CD4-positive, CD25-positive, alpha-beta regulatory T cell (primary cell): ENCODE measurements around the gene KCTD17. TPM values are rescaled to one million over a fixed set of nuclear protein-coding genes. Genes with fewer than 3 reads are reported as not detected.

ENCODE experiments used
- ATAC-seq, 2 donors: fragments of 150-1000 bp; cut with Tn5 transposase; one replicate each; pipeline ENCODE4 v1.10.0; 2021; ENCODE audit warnings: low read depth in 2 of 2, moderate number of reproducible peaks in 2 of 2, moderate library complexity in 1 of 2
- DNase-seq, 3 donors: peaks; one replicate each; pipeline versions ENCODE4 v3.0.0 to v3.0.0-alpha.2; 2012 to 2022; ENCODE audit warnings: mixed read lengths in 1 of 3
- H3K27ac ChIP-seq: one replicate; pipeline ENCODE4 v1.7.0; 2013; ENCODE audit warnings: mild to moderate bottlenecking, low read length; ENCODE audit not compliant: insufficient read depth, poor library complexity, severe bottlenecking
- H3K27me3 ChIP-seq: one replicate; pipeline ENCODE4 v1.7.0; 2013; ENCODE audit warnings: low read length; ENCODE audit not compliant: control insufficient read depth, insufficient read depth
- H3K36me3 ChIP-seq: one replicate; pipeline ENCODE4 v1.7.0; 2013; ENCODE audit warnings: mild to moderate bottlenecking, low read length, moderate library complexity; ENCODE audit not compliant: control insufficient read depth, insufficient read depth
- H3K4me1 ChIP-seq: 2 replicates; pipeline ENCODE4 v1.7.0; 2013; ENCODE audit warnings: mild to moderate bottlenecking, low read length; ENCODE audit not compliant: insufficient read depth, control insufficient read depth, poor library complexity, severe bottlenecking
- H3K4me3 ChIP-seq: one replicate; pipeline ENCODE4 v1.7.0; 2013; ENCODE audit warnings: low read depth, mild to moderate bottlenecking, low read length, moderate library complexity
- H3K9me3 ChIP-seq, 2 experiments: 1 replicate in 1 of 2; 2 replicates in 1 of 2; pipeline ENCODE4 v1.7.0; 2013; ENCODE audit warnings: low read length in 2 of 2, mild to moderate bottlenecking in 1 of 2, moderate library complexity in 1 of 2; ENCODE audit not compliant: control insufficient read depth in 2 of 2
- H3K27ac Mint-ChIP-seq, 3 donors: one replicate each; pipeline ENCODE4 v1.8.0; 2020 to 2022; ENCODE audit warnings: mild to moderate bottlenecking in 3 of 3, mixed read lengths in 3 of 3, moderate library complexity in 2 of 3
- H3K27me3 Mint-ChIP-seq: one replicate; pipeline ENCODE4 v1.8.0; 2022; ENCODE audit warnings: mild to moderate bottlenecking, mixed read lengths
- H3K36me3 Mint-ChIP-seq: one replicate; pipeline ENCODE4 v1.8.0; 2020; ENCODE audit warnings: mixed read lengths
- H3K4me1 Mint-ChIP-seq, 4 donors: one replicate each; pipeline ENCODE4 v1.8.0; 2020 to 2022; ENCODE audit warnings: mixed read lengths in 4 of 4, mild to moderate bottlenecking in 1 of 4
- H3K4me3 Mint-ChIP-seq, 4 donors: one replicate each; pipeline ENCODE4 v1.8.0; 2020 to 2022; ENCODE audit warnings: mild to moderate bottlenecking in 4 of 4, mixed read lengths in 4 of 4, moderate library complexity in 3 of 4
- H3K9me3 Mint-ChIP-seq, 7 donors: one replicate each; pipeline ENCODE4 v1.8.0; 2020 to 2022; ENCODE audit warnings: mixed read lengths in 7 of 7, mild to moderate bottlenecking in 3 of 7, moderate library complexity in 2 of 7
- polyA plus RNA-seq, 4 donors: library from polyadenylated mRNA; unstranded; fragments of 300-500 nt; fragmentation: Illumina TruSeq; gene quantifications; one replicate each; pipeline ENCODE4 v1.2.3, GENCODE V29; 2021
- total RNA-seq: library from RNA; stranded (reverse); gene quantifications from one replicate; pipeline ENCODE4 v1.2.3, GENCODE V29; 2022

KCTD17 gene
- total and polyA plus RNA-seq, 5 donors from 2014 or later = 10.9 to 33.5 (median 14.1) TPM

DNA sequence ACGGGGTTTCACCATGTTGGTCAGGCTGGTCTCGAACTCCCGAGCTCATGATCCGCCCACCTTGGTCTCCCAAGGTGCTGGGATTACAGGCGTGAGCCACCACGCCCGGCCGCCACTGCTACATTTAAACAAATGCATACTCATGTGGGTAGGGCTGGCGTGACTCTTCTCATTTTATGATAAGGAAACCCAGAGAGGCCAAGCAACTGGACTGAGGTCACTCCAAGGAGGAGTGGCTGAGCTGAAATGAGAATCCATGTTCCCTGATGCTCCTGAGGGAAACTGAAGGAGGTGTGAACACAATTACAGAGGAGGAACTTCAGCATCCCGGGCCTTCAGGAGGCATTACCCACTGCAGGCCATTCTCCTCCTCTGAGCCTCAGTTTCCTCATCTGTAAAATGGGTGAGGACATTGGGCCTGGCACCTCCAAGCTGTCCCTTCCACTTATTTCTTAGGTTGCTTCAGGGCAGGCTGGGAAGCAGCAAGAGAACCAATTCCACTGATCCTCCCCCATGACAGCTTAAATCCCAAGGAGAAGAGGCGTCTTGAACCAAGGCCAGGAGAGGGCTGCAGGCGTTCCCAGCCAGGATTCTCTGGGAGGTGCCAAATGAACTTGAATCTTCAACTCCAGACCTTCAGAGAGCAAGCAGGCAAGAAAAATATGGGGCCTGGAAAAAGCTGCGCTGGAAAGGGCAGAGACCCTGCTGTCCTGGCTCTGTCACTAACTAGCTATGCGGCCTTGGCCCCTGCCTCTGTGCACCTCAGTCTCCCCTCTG lies 35.2 kb upstream of the KCTD17 start:
- Histone ChIP-seq H3K9me3 (no peaks in the 10 kb centered on the region), H3K4me1 (peaks cover 21% of the 10 kb centered on the region), H3K36me3 (no peaks in the 10 kb centered on the region), H3K4me3 (no peak overlapping the region), H3K27me3 (no peaks in the 10 kb centered on the region), H3K27ac (no peak overlapping the region)
- Mint-ChIP-seq H3K9me3 (no peaks in the 10 kb centered on the region), H3K4me3 (peak overlapping the region; percentile 16 to 80 (median 54)), H3K27me3 (no peaks in the 10 kb centered on the region), H3K4me1 (peaks cover 0 to 15% (median 8%) of the 10 kb centered on the region in 4 donors), H3K27ac (no peak overlapping the region), H3K36me3 (no peaks in the 10 kb centered on the region)
- no peak for ATAC-seq
- no peak for DNase-seq

GRCh38 chr22:37017356-37017755 lies 34.2 kb upstream of the KCTD17 start:
- H3K27ac ChIP-seq = no peak overlapping the region
- H3K27me3 Mint-ChIP-seq = no peaks in the 10 kb centered on the region
- H3K4me1 ChIP-seq = peaks cover 21% of the 10 kb centered on the region
- no peaks in the 10 kb centered on the region for H3K36me3 ChIP-seq
- H3K27me3 ChIP-seq = no peaks in the 10 kb centered on the region
- no peaks in the 10 kb centered on the region for H3K9me3 ChIP-seq
- H3K9me3 Mint-ChIP-seq = no peaks in the 10 kb centered on the region
- H3K4me1 Mint-ChIP-seq = peaks cover 0 to 22% (median 14%) of the 10 kb centered on the region in 4 donors
- H3K4me3 Mint-ChIP-seq = peak overlapping the region; percentile 58 to 80 (median 66)
- no peak for DNase-seq
- no peak overlapping the region for H3K4me3 ChIP-seq
- no peaks in the 10 kb centered on the region for H3K36me3 Mint-ChIP-seq
- H3K27ac Mint-ChIP-seq = no peak overlapping the region
- no peak for ATAC-seq

DNA sequence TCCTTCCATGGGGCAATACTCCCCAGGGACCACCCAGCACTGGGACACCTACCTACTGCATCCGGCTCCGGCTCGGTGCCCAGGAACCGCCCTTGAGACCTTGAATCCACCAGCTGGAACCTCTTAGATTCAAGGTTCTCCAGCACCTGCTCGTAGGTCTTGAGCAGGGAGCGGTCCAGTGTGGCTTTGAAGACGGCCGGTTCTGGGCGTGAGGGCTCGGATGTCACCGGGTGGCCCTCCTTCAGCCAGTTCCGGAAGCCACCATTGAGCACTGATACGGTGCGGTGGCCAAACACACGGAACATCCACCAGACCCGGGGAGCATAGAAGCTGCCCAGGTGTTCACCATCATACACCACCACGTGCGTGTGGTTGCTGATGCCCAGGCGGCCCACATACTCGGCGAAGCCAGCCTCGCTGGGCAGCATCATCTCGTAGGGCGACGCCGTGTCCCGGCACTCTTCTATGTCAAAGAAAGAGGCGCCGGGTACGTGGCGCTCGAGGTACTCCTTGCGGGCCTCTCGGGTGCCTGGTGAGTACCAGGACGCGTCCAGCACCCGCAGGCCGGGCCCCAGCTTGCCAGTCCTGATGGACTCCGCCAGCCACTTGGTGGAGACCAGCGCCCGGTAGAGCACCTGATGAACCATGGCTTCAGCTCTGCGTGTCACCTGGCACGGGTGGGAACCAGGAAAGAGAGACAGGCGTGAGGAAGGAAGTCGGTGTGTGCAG lies 33.3 kb upstream of the KCTD17 start:
- Histone ChIP-seq H3K4me1 (peaks cover 21% of the 10 kb centered on the region), H3K9me3 (no peaks in the 10 kb centered on the region), H3K27ac (no peak overlapping the region), H3K36me3 (no peaks in the 10 kb centered on the region), H3K27me3 (no peaks in the 10 kb centered on the region), H3K4me3 (no peak overlapping the region)
- DNase-seq (no peak), ATAC-seq (no peak)
- Mint-ChIP-seq H3K4me3 (peak overlapping the region; percentile 66 to 94 (median 75)), H3K4me1 (peaks cover 0 to 22% (median 14%) of the 10 kb centered on the region in 4 donors), H3K36me3 (no peaks in the 10 kb centered on the region), H3K27me3 (no peaks in the 10 kb centered on the region), H3K9me3 (no peaks in the 10 kb centered on the region), H3K27ac (peak overlapping the region in 1 of 3 donors; percentile 42)

DNA sequence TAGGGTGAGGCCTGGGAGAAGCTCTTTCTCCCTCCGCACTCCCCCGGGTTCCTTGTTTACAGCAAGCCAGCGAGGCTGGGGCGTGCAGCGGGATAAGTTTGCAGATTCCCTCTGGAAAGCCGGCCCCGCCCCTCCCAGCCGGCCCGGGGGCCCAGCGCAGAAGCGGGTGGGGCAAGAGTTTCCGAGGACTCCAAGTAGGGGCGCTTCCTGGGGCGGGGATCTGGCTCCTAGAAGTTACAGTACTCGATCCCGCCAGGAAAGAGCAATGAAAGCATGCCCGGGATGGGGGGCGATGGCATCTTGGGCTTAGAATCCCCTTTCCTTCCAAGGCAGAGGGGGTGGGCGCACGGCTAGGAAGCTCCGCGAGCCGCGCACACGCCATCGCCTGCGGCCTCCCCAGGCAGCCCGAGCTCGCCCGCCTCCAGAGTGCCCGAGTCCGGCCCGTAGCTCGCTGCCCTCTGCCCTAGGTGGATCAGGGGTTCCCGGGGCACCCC lies 32.7 kb upstream of the KCTD17 start:
- Mint-ChIP-seq H3K4me1 (peaks cover 0 to 22% (median 14%) of the 10 kb centered on the region in 4 donors), H3K27ac (no peak overlapping the region), H3K9me3 (no peaks in the 10 kb centered on the region), H3K36me3 (no peaks in the 10 kb centered on the region), H3K27me3 (no peaks in the 10 kb centered on the region), H3K4me3 (peak overlapping the region; percentile 66 to 94 (median 75))
- Histone ChIP-seq H3K4me1 (peaks cover 21% of the 10 kb centered on the region), H3K27me3 (no peaks in the 10 kb centered on the region), H3K4me3 (no peak overlapping the region), H3K27ac (no peak overlapping the region), H3K36me3 (no peaks in the 10 kb centered on the region), H3K9me3 (no peaks in the 10 kb centered on the region)
- DNase-seq (peak in 1 of 3 donors; percentile 6), ATAC-seq (peak in 1 of 2 donors; percentile 7)

DNA sequence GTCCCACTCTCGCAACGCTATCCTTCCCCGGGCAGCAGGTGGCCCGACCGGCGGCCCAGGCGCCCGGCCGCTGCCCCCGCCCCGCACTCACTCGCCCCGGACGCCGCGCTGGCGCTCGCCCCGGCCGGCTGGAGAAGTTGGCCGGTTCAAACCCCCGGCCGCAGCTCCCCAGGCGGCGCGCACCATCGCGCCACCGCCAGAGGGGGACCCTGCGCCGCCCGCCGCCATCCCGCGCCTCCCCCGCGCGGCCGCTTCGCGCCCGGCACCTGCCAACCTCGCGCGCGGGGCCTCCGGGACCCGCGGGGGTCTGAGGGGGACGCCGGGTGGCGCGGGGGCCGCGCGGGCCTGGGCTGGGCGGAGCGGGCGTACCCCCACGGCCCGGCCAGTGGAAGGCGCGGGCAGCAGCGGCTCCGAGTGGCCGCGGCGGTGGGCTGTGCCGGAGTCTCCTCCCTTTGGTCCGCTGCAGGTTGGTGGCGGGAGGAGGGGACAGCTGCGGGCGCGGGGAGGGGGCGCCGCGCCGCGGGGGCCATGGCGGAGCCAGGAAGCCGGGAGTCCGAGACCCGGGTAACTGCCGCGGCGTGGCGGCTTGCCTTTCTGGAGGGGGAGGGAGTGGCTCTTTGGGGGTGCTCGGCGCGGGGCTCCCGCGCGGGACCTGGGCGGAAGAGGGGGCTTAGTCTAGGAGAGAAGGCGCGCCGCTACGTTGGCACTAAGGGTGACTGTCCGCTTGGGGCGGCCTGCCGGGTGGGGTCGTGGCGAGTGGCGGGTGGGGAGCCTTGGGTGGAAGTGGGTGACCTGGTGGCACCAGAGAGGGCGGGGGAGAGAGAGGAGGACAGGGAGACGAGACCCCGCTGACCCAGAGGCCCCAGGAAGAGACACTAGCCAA lies 32.0 kb upstream of the KCTD17 start, which contains the start of the genes MPST and TST:
Gene MPST (plus strand): TSS at position 434 of the 883 bp plus-strand sequence. CDS start 95 bp downstream, at position 529.
Gene TST (minus strand): TSS at position 139 of the 883 bp plus-strand sequence. CDS start 715 bp downstream, outside the sequence.
- Histone ChIP-seq H3K36me3 (no peaks in the 10 kb centered on the region), H3K4me1 (peaks cover 21% of the 10 kb centered on the region), H3K4me3 (peak within 1 kb of the TSS; percentile 77), H3K27me3 (no peaks in the 10 kb centered on the region), H3K9me3 (no peaks in the 10 kb centered on the region), H3K27ac (no peak within 1 kb of the TSS)
- Mint-ChIP-seq H3K36me3 (no peaks in the 10 kb centered on the region), H3K4me3 (peak within 1 kb of the TSS; percentile 87 to 94 (median 91)), H3K27ac (peak within 1 kb of the TSS; percentile 47 to 76 (median 73)), H3K4me1 (peaks cover 0 to 22% (median 14%) of the 10 kb centered on the region in 4 donors), H3K27me3 (no peaks in the 10 kb centered on the region), H3K9me3 (no peaks in the 10 kb centered on the region)
- peak; percentile 19 to 59 (median 34) for DNase-seq
- peak; percentile 63 to 69 for ATAC-seq

DNA sequence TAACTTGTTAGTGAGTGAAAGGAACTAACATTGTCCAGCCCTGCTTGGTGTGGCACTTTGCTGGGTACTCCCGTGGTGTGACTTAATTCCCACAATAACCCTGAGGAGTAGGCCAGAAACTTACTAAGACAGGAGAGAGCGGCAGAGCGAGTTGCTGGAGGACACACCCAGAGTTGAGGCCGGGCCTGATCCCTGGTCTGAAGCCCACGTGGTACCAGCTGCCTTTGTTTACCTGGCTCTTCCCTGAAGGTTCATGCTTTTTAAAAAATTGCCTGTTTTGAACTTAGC lies 31.4 kb upstream of the KCTD17 start:
- peak in 1 of 3 donors; percentile 29 for DNase-seq
- H3K27ac Mint-ChIP-seq = peak overlapping the region; percentile 47 to 76 (median 73)
- Histone ChIP-seq H3K9me3 (no peaks in the 10 kb centered on the region), H3K36me3 (no peaks in the 10 kb centered on the region), H3K27me3 (no peaks in the 10 kb centered on the region), H3K27ac (no peak overlapping the region), H3K4me3 (peak overlapping the region; percentile 77), H3K4me1 (peaks cover 21% of the 10 kb centered on the region)
- H3K9me3 Mint-ChIP-seq = no peaks in the 10 kb centered on the region
- peaks cover 4% of the 10 kb centered on the region for H3K36me3 Mint-ChIP-seq
- ATAC-seq = no peak
- peaks cover 0 to 25% (median 14%) of the 10 kb centered on the region in 4 donors for H3K4me1 Mint-ChIP-seq
- peak overlapping the region; percentile 87 to 94 (median 90) for H3K4me3 Mint-ChIP-seq
- no peaks in the 10 kb centered on the region for H3K27me3 Mint-ChIP-seq

GRCh38 chr22:37021041-37021440 lies 30.5 kb upstream of the KCTD17 start:
- H3K9me3 ChIP-seq = no peaks in the 10 kb centered on the region
- H3K27ac Mint-ChIP-seq = no peak overlapping the region
- peaks cover 0 to 25% (median 14%) of the 10 kb centered on the region in 4 donors for H3K4me1 Mint-ChIP-seq
- no peaks in the 10 kb centered on the region for H3K27me3 Mint-ChIP-seq
- no peak for DNase-seq
- H3K27me3 ChIP-seq = no peaks in the 10 kb centered on the region
- H3K9me3 Mint-ChIP-seq = no peaks in the 10 kb centered on the region
- H3K27ac ChIP-seq = no peak overlapping the region
- no peaks in the 10 kb centered on the region for H3K36me3 ChIP-seq
- peaks cover 21% of the 10 kb centered on the region for H3K4me1 ChIP-seq
- H3K4me3 ChIP-seq = no peak overlapping the region
- H3K36me3 Mint-ChIP-seq = peaks cover 6% of the 10 kb centered on the region
- ATAC-seq = no peak
- H3K4me3 Mint-ChIP-seq = peak overlapping the region in 1 of 4 donors; percentile 62
